ENCODE measurements around the gene DENND1A.

DNA sequence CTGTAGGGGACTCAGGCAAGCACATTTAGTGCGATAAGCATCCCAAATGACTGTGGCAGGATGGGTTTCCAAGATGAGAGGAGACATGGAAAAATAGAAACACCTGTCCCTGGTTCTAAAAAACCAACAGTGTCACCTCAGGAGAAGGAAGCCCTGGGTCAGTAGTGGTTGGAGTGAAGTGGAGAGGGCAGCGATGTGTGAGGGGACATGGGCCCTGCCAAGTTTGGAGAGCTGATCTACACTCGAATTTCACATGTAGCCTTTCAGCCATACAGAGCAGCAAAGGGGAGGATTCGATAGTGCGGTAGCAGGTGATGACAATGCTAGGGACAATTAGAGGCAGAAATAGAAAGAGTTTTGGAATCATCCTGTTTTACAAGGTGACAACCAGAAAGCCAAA lies 49.1 kb upstream of the DENND1A start:
- no peak for TF ChIP-seq POLR2A (IDR thresholded peaks at IDR 0.05; ENCODE audit: low read length)
- TF ChIP-seq GATA1 (IDR thresholded peaks at IDR 0.05; ENCODE audit: low read depth, low read length), result no peak
